GM12873 (cell line): Measurements from ENCODE around the gene PEX13.

Source experiments
- TF ChIP-seq, protein P1 (sequence below): IDR thresholded peaks from 2 replicates; pipeline ENCODE4 v1.5.1; 2012; ENCODE audit warnings: low read depth, mild to moderate bottlenecking, moderate library complexity, low read length, control low read depth; ENCODE audit not compliant: insufficient read depth; ENCODE audit errors: missing control alignments

Gene PEX13

DNA sequence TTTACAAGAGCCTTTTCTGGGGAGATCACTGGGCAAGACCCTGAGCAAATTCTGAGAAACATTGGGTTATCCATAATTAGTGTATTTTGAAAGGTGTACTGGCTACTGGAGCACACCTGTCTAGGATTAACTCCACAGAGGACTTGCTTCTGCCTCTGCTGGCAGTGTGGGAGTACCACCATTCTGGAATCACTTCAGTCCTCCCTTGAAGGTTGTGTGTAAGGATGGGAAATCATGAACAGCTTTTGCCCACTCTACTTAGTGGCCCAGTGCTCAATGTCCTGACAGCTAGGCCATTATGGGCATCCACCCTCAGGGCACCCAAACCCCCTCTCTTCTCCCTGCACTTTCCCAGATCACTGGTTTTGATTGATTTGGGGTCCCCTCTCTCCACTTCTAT, 40.0 kb downstream of the PEX13 start:
- TF ChIP-seq, protein P1, sequence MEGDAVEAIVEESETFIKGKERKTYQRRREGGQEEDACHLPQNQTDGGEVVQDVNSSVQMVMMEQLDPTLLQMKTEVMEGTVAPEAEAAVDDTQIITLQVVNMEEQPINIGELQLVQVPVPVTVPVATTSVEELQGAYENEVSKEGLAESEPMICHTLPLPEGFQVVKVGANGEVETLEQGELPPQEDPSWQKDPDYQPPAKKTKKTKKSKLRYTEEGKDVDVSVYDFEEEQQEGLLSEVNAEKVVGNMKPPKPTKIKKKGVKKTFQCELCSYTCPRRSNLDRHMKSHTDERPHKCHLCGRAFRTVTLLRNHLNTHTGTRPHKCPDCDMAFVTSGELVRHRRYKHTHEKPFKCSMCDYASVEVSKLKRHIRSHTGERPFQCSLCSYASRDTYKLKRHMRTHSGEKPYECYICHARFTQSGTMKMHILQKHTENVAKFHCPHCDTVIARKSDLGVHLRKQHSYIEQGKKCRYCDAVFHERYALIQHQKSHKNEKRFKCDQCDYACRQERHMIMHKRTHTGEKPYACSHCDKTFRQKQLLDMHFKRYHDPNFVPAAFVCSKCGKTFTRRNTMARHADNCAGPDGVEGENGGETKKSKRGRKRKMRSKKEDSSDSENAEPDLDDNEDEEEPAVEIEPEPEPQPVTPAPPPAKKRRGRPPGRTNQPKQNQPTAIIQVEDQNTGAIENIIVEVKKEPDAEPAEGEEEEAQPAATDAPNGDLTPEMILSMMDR: no peak

DNA sequence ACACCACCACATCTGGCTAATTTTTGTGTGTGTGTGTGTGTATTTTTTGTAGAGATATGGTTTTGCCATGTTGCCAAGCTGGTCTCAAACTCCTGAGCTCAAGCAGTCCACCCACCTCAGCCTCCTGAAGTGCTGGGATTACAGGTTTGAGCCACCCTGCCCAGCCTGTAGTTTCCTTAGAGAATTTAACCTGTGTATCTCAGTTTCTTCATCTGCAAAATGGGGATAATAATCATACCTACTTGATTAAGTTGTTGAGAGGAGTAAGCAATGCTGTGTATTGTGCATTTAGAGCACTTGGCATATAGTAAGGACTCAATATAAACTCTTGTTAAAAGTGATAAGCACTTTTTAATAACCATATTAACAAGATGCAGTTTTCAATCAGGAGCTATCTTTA, 41.9 kb downstream of the PEX13 start:
- TF ChIP-seq, protein P1: no peak

DNA sequence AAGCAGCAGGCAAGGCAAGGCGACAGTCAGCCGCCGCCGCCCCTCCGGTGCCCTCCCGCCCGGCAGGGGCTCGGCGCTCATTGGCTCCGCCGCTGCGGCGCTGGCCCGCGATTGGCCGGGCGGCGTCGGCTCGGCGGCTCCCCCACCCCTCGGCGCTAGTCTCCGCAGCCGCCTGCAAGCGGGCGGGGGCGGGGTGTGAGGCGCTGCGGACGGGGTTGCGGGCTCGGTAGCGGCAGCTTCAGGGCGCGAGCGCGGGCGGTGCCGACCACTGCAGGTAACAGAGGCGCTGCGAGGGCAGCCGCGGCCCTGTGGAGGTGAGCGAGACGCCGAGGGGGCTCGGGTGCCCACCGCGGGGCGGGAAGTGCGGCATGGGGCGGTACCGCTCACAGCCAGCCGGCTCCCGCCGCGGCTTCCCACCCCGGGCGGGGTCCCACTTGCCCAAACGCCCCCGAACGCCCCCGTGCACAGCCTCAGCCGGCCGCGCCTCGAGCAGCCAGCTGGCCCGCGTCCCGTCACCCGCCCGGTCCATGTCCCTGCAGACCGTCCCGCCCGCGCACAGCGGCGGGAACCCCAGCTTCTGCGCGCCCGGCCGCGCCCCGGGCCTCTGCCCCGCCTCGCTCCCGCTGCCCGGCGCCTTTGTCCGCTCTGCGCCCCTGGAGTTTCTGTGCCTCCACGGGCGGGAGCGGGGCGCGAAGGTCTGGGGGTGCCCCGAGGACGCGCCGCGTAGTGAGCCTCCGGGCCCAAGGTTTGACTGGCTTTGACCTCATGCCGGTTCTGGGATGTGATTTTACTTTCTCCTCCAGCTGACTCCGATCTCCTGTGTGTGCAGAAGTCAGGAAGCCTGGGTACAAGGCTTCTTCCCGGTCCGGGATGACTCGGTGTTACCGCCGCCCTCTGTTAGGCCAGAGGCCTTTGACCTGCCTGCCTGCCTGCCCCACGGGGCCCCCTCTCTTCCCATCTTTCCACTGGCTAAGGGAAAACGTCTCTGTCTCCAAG, 48.5 kb downstream of the PEX13 start, which contains the start of gene SANBR:
Gene SANBR (plus strand): TSS at position 158 of the 996 bp plus-strand sequence. CDS start 4,480 bp downstream, outside the sequence.
- TF ChIP-seq, protein P1: no peak

DNA sequence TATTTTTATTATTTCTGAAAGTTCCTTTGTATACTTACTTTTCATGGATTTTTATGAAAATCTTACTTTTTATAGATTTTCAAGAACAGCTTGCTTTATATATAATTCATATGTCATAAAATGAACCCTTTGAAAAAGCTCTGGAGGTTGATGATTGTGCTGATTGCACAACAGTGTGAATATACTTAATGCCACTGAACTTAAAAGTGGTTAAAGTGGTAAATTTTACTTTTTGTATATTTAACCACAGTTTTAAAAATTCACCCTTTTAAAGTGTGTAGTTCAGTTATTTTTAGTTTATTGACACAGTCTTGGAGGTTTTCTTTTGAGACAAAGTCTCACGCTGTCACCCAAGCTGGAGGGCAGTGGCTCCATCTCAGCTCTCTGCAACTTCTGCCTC, 56.6 kb downstream of the PEX13 start:
- TF ChIP-seq, protein P1: no peak

DNA sequence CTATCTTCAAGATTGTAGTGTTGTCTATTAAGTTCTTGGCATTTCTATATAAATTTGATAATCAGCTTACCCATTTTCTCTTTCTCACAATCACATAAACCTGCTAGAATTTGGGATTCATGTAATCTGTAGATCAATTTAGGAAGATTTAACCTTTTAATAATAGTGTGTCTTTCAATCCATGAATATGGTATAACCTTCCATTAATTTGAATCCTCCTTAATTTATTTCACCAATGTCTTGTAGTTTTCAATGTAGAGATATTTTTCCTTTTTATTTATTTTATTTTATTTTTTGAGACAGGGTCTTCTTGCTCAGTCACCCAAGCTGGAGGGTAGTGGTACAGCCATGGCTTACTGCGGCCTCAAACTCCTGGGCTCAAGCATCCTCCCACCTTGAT, 68.4 kb downstream of the PEX13 start:
- TF ChIP-seq, protein P1: no peak

DNA sequence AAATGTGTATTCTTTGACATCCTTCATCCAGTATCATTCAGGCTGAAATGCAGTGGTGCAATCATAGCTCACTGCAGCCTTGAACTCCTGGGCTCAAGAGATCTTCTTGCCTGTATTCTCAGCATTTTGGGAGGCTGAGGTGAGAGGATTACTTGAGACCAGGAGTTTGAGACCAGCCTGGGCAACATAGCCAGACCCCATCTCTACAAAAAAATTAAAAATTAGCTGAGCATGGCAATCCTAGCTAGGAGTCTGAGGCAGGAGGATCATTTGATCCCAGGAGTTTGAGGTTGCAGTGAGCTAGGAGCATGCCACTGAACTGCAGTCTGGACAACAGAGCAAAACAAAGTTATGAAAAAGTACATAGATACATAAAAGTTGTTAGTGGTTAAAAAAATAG, 72.3 kb downstream of the PEX13 start:
- TF ChIP-seq, protein P1: no peak

DNA sequence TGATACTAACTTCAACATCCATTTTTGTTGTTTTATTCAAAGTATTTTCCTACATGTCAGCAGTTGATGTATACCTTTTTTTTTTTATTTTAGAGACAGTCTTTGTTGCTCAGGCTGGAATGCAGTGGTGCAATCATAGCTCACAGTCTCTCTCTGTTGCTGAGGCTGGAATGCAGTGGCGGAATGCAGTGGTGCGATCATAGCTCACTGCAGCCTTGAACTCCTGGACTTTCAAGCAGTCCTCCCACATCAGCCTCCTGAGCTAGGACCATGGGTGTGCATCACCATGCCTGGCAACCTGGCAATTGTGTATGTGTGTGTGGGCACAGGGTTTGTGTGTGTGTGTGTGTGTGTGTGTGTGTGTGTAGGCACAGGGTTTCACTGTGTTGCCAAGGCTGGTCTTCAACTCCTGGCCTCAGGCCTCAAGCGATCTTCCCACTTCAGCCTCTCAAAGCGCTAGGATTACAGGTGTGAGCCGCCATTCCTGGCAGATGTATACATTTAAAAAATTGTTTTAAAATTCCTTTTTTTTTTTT, 72.9 kb downstream of the PEX13 start:
- TF ChIP-seq, protein P1: no peak
